HG03135 (cell line): ENCODE results near the gene ZNF146.
"Not testable (repeated sequence)": the region's sequence is repeated elsewhere in the genome, so short reads cannot be mapped to it uniquely, and the experiment has no call there.

Experiments used
- ATAC-seq: cut with Tn5 transposase; IDR thresholded peaks from one replicate; pipeline ENCODE4 v1.9.1; 2021; ENCODE audit warnings: mild to moderate bottlenecking, moderate library complexity; ENCODE audit not compliant: unreplicated experiment

ZNF146 gene

DNA sequence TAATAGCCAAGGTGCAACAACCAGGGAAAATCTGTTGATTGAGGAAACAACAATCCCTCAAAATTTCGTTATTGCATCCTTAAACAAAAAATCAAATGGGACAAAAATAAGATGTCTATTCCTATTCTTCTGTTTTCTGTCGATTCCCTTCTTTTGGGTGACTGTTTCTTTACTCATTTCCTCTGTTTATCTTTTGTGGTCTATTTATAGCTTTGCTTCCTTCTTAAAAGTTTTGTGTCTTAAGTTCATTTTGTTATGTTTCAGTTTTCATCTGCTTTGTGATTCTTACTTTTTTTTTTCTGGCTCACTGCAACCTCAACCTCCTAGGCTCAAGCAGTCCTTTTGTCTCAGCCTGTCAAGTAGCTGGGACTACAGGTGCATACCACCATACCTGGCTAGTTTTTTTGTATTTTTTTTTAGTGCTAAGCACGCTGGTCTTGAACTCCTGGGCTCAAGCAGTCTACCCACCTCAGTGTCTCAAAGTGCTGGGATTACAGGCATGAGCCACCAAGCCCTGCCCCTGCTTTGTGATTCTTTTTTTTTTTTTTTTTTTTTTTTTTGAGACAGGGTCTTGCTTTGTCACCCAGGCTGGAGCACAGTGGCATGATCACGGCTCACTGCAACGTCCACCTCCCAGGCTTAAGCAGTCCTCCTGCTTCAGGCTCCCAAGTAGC, 10.4 kb downstream of the ZNF146 start:
- no peak for ATAC-seq

DNA sequence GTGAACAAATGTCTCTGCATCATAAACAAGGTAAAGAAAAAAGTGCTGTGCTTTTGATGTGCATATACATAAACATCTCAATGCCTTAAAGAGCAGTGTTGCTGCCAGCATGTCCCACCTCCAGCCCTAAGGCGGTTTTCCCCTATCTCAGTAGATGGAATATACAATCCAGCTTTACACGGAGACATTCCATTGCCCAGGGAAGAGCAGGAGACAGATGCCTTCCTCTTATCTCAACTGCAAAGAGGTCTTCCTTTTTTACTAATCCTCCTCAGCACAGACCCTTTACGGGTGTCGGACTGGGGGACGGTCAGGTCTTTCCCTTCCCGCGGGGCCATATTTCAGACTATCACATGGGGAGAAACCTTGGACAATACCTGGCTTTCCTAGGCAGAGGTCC, 18.7 kb downstream of the ZNF146 start:
- not testable (repeated sequence) for ATAC-seq

DNA sequence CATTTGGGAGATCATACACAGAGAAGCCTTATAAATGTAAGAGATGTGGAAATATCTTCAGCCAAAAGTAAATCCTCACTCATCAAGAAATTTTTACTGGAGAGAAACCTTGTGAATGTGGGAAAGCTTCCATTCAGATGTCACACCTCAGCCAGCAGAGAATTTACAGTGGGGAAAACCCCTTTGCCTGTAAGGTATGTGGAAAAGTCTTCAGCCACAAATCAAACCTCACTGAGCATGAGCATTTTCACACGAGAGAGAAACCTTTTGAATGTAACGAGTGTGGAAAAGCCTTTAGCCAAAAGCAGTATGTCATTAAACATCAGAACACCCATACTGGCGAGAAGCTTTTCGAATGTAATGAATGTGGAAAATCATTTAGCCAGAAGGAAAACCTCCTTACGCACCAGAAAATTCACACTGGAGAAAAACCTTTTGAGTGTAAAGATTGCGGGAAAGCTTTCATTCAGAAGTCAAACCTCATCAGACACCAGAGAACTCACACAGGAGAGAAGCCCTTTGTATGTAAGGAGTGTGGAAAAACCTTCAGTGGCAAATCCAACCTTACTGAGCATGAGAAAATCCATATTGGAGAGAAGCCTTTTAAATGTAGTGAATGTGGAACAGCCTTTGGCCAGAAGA, 21.5 kb downstream of the ZNF146 start:
- no peak for ATAC-seq

DNA sequence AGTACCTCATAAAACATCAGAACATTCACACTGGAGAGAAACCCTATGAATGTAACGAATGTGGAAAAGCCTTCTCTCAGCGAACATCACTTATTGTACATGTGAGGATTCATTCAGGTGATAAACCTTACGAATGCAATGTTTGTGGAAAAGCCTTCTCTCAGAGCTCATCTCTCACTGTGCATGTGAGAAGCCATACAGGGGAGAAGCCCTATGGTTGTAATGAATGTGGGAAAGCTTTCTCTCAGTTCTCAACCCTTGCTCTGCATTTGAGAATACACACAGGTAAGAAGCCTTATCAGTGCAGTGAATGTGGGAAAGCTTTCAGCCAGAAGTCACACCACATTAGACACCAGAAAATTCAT, 22.0 kb downstream of the ZNF146 start:
- ATAC-seq: no peak

DNA sequence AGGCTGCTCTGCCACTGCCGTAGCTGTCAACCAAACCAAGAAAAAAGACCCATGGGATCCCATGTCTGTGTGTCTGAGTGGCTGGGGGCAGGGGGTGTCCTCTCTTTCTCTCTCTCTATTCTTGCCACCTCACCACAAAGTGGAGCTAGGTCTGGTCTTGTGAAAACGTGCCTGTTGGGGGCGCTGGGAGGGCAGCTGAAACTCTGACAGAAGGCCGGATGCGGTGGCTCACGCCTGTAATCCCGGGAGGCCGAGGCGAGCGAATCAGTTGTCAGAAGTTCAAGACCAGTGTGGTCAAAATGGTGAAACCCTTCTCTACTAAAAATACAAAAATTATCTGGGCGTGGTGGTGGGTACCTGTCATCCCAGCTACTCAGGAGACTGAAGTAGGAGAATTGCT, 29.2 kb downstream of the ZNF146 start:
- ATAC-seq: no peak

DNA sequence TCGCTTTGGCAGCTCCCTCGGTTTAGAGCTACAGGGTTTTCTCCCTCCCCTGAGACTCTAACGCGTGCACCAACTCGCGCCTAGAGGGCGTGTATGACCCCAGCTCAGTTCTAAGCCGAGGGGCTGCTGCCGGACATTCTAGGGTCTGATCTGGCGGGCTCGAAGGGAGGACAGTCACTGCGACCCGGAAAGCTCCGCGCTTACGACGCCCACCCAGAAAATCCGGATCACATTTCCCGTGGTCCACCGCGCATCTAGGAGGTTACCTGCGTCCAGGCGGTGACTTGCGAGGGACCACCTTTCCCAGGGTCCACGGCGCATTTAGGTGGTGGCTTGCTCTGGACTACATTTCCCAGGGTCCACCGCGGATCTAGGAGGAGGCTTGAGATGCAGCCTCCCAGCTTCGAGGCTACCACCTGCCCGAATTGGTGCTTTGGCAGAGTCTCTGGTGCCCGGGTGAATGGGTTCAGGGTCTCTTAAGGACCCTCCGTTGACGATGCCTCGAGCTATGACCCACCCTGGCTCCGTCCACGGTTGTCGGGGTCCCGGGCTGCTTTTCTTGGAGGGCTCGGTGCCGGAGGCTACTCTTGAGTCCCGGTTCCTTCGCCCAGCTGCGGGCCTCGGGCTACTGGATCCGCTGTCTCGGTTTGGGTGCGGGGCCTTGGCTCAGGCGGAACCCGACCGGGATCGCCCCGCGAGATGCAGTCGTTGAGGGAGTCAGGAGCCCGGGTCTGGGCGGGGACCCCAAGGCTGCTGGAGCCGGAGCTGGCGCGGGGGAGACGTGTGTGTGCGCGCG, 30.5 kb downstream of the ZNF146 start:
- no peak for ATAC-seq

DNA sequence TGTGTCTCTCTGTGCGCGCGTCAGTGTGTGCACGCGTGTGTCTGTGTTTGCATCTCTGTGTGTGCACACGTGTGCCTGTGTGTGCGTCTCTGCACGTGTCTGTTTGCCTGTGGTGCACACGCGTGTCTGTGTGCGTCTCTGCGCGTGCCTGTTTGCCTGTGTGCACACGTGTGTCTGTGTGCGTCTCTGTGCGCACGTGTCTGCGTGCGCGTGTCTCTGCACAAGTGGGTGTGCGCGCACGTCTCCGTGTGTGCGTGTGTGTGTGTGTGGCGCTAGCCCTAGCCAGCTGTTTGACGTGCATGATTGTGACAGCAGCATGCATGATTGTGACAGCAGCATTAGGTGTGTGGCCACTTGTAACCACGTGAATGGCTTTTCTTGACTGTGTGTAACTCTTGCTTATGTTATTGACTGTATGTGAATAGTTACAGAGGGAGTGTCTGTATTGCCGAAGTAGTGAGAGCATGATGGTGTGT, 31.1 kb downstream of the ZNF146 start:
- ATAC-seq: no peak

DNA sequence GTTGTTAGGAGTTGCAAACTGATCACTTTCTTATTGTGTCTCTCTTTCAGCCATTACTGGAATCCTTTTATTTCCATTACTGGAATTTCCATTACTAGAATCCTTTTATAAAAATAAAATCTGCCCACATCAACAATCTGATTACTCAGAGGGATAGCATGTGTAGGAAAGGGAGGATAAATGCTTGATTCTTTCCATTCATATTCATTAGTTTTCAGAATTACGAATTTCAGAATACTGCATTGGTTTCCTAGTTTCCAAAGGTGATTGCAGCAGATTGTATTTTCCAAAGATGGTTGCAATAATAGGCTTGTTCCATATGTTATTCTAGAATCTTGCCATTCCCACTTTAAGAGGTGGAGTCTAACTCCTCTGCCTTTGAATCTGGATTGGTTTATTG, 37.1 kb downstream of the ZNF146 start:
- no peak for ATAC-seq

DNA sequence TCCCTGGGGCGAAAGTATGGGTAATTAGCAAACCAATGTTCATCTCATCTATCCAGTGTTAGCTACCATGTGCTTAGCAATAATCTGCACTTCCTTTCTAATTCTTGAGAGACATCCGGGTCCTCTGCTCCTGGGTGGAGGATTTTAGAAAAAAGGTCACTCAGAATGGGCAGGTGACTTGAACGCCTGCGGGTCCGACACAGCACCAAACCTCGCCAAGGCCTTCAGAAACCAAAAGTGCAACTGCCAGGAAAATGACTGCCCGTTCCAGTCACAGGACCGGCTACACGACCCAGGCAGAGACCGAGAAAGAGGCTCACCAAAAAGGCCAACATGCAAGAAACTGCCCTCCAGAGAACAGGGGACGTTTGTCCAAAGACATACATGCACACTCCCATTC, 39.9 kb downstream of the ZNF146 start:
- no peak for ATAC-seq

DNA sequence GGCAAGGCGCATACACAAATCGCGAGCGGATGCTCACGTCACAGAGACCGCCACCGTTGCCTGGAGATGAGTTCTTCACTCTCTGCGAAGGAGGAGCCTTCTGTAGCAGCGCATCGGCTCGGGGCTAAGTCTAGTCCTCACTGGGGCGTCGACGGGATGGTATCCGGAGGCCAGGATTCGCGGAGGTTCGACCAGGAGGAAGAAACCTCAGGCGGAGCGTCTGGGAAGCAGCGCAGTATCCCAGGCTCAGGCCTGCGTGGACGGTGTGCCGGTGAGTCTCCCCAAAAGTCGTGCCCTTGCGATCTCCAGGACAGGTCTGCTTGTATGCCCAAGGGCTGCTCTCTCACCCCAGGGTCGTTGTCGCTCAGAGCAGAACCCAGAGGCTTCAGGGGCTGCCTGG, 40.4 kb downstream of the ZNF146 start:
- no peak for ATAC-seq

DNA sequence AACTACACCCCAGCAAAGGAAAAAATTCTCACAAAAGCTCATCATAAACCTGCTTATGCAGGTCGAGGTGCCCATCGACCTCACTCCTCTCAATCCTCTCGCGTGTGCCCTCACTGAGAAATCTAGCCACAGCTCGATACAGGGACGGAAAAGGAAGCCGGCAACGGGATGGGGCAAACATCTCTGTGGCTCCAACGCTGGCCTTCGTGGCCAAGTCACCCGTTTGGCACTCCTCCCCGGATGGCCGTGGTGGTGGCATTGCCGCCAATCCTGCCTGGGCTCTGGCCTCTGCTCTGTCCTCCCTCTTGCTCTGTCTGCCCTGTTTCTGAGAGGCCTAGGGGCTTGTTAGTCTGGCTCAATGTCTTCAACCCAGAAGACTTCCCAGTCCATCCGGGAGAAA, 41.2 kb downstream of the ZNF146 start:
- ATAC-seq: no peak

DNA sequence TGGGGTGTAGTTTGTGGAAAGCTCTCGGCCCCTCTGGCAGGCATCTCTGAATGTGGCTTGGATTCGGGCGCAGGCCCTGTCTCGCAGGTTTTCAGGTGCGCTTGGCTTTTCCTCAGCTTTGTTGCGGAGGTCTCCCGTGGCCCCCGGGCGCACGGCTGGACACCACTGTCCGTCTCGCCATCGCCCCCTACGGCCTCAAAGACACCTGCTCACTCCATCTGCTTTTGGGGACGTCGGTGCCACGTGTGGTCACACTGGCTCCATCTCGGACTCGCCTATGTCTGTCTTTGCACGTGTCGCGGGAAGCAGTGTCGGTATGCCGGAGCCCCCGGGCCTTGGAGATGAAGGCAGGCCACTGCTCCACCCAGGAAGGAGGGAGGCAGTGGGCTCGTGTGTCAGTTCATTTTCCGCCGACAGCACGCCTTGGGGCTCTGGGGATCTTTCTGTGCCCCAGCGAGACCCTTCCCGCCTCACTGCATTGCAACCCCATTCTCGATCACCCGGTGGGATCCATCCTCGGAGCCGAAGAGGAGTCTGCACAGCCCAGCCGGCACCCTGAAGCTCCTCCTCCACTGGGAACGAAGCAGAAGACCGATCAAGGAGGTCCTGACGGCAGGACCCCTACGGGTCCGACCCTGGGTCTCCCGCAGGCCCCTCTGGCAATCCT, 42.1 kb downstream of the ZNF146 start:
- no peak for ATAC-seq

DNA sequence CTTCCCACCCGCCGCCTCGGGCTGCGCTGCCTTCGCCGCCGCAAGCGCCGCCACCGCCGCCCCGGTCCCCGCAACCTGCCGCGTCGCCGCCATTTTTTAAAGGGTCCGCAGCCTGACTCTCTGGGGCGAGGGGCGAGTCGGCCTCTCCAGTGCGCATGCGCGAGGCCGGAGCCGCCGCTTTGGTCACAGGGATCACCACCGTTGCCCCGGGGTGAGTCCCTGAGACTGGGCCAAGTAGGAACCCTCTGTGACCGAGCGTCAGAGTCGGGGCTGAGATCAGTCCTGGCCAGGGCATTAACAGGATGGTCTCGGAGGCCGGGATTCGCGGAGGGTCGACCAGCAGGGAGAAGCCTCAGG, 42.6 kb downstream of the ZNF146 start:
- ATAC-seq: no peak

DNA sequence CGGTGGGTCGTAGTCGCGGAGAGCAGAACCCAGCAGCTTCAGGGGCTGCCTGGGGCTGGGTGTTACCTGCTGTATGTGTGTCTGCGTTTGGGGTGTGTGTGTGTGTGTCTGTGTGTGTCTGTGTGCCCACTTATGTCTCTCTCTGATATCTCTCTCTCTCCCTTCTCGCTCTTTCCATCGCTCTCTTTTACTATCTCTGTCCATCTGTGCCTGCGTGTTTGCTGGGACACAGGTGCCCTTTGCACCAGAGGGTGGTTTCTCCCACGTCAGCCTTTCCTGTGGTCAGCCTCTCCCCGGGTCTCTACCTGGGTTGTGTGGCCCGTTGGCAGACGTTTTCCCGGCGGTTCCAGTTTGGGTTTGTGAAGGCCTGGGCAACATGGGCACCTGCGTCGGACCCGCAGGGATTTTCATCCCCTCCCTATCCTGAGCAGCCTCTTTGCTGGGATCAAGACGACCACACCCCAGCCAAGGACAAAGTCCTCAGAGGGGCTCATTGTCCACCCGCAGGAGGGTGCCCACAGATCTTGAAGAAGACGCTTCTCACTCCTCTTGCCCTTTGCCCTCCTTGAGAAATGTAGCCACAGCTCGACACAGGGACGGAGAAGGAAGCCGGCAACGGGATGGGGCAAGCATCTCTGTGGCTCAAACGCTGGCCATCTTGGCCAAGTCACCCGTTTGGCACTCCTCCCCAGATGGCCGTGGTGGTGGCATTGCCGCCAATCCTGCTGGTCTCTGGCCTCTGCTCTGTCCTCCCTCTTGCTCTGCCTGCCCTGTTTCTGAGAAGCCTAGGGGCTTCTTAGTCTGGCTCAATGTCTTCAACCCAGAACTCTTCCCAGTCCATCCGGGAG, 43.3 kb downstream of the ZNF146 start:
- ATAC-seq: no peak

DNA sequence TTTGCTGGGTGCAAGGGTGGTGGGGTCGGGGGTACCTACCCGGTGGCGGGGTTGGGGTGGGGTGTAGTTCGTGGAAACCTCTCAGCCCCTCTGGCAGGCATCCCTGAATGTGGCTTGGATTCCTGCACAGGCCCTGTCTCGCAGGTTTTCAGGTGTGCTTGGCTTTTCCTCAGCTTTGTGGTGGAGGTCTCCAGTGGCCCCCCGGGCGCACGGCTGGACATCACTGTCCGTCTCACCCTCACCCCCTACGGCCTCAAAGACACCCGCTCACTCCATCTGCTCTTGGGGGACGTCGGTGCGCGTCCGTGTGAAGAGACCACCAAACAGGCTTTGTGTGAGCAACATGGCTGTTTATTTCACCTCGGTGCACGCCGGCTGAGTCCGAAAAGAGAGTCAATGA, 44.3 kb downstream of the ZNF146 start:
- no peak for ATAC-seq

DNA sequence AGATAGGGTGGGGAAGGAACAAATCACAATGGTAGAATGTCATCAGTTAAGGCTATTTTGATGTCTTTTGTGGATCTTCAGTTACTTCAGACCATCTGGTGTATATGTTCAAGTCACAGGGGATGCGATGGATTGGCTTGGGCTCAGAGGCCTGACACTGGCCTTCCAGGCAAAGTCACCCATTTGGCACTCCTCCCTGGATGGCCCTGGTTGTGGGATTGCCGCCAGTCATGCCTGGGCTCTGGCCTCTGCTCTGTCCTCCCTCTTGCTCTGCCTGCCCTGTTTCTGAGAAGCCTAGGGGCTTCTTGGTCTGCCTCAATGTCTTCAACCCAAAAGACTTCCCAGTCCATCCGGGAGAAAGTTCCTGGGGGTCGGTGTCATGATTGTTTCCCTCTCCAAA, 50.2 kb downstream of the ZNF146 start:
- ATAC-seq: no peak

DNA sequence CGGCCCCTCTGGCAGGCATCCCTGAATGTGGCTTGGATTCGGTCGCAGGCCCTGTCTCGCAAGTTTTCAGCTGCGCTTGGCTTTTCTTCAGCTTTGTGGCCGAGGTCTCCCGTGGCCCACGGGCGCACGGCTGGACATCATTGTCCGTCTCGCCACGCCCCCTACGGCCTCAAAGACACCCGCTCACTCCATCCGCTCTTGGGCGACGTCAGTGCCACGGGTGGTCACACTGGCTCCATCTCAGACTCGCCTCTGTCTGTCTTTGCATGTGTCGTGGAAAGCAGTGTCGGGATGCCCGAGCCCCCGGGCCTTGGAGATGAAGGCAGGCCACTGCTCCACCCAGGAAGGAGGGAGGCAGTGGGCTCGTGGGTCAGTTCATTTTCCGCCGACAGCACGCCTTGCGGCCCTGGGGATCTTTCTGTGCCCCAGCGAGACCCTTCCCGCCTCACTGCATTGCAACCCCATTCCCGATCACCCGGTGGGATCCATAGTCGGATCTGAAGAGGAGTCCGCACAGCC, 51.0 kb downstream of the ZNF146 start:
- no peak for ATAC-seq

DNA sequence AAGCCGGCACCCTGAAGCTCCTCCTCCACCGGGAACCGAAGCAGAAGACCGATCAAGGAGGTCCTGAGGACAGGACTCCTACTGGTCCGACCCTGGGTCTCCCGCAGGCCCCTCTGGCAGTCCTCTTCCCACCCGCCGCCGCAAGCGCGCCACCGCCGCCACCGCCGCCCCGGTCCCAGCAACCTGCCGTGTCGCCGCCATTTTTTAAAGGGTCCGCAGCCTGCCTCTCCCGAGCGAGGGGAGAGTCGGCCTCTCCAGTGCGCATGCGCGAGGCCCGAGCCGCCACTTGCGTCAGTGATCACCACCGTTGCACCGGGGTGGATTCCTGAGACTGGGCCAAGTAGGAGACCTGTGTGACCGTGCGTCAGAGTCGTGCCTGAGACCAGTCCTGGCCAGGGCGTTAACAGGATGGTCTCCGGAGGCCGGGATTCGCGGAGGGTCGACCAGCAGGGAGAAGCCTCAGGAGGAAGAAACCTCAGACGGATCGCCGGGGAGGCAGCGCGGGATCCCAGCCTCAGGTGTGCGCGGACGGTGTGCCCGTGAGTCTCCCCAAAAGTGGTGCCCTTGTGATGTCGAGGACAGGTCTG, 51.6 kb downstream of the ZNF146 start:
- ATAC-seq: no peak

DNA sequence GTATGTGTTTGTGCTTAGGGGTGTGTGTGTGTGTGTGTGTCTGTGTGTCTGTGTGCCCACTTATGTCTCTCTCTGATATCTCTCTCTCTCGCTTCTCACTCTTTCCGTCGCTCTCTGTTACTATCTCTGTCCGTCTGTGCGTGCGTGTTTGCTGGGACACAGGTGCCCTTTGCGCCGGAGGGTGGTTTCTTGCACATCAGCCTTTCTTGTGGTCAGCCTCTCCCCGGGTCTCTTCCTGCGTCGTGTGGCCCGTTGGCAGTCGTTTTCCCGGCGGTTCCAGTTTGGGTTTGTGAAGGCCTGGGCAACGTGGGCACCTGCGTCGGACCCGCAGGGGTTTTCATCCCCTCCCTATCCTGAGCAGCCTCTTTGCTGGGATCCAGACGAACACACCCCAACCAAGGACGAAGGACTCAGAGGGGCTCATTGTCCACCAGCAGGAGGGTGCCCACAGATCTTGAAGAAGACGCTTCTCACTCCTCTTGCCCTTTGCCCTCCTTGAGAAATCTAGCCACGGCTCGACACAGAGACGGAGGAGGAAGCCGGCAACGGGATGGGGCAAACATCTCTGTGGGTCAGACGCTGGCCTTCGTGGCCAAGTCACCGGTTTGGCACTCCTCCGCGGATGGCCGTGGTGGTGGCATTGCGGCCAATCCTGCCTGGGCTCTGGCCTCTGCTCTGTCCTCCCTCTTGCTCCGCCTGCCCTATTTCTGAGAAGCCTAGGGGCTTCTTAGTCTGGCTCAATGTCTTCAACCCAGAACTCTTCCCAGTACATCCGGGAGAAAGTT, 52.3 kb downstream of the ZNF146 start:
- no peak for ATAC-seq
